Ovary (tissue), 9 donors: ENCODE measurements around the gene ERG. TPM values are rescaled to one million over a fixed set of nuclear protein-coding genes. Genes with fewer than 3 reads are reported as not detected.

Source experiments
- DNase-seq, 5 donors: peaks; one replicate each; pipeline ENCODE4 v3.0.0-alpha.2; 2019 to 2020
- H3K27ac ChIP-seq, 2 donors: fragments of 200-600 bp; one replicate each; pipeline versions ENCODE4 v1.5.1 to v1.8.0; 2019 to 2022
- H3K27me3 ChIP-seq: fragments of 200-600 bp; one replicate; pipeline ENCODE4 v1.8.0; 2022
- H3K36me3 ChIP-seq: fragments of 200-600 bp; sonication (generic); one replicate; pipeline ENCODE4 v1.5.1; 2019
- H3K4me1 ChIP-seq: one replicate; pipeline ENCODE4 v1.8.1; 2013; ENCODE audit warnings: mild to moderate bottlenecking, moderate library complexity; ENCODE audit not compliant: insufficient read depth
- H3K4me3 ChIP-seq: fragments of 200-600 bp; sonication (generic); one replicate; pipeline ENCODE4 v1.5.1; 2017
- H3K9me3 ChIP-seq, 2 donors: fragments of 200-600 bp in 1 of 2; sonication (generic) in 1 of 2; one replicate each; pipeline versions ENCODE4 v1.5.1 to v1.8.1; 2013 to 2019; ENCODE audit warnings: mild to moderate bottlenecking in 1 of 2, moderate library complexity in 1 of 2
- EP300 ChIP-seq: sonication (generic); formaldehyde crosslinking; IDR thresholded peaks from one replicate; pipeline ENCODE4 v1.6.1; 2017; ENCODE audit warnings: antibody characterized with exemption
- POLR2A ChIP-seq: fragments of 450-650 bp; IDR thresholded peaks from one replicate; pipeline ENCODE4 v1.6.1; 2017; ENCODE audit warnings: antibody characterized with exemption, mild to moderate bottlenecking, moderate library complexity
- WGBS, 3 donors: extraction: QIAGEN DNeasy Blood & Tissue Kit in 1 of 3; methylation state at CpG; one replicate each; pipeline versions ENCODE4 v1.1.5 to v1.1.7; 2013 to 2017; 5-methylcytosine and 5-hydroxymethylcytosine counted together
- intact Hi-C, 4 donors: fragments of 100-400 bp; cut with DNase I; formaldehyde crosslinking; loops; one replicate each; pipeline versions ENCODE4 v1.11.0 to v1.15.1; 2022 to 2023
- polyA plus RNA-seq, 2 donors: library from polyadenylated mRNA; stranded (reverse); fragments of 200-250 nt in 1 of 2; fragments of 350-450 nt in 1 of 2; fragmentation: Illumina TruSeq in 1 of 2; extraction: RNeasy Lipid Tissue Mini Kit (QIAGEN cat#74804) in 1 of 2; gene quantifications; one replicate each; pipeline ENCODE4 v1.2.3, GENCODE V29; 2013 to 2014
- total RNA-seq, 7 donors: library from RNA; depleted of rRNA in 2 of 7; stranded (reverse); fragments of >200 nt in 2 of 7; fragmentation: NEBNext Ultra II Directional in 3 of 7; extraction: Animal tissue kit (Norgen Biotek cat#: 25700) in 3 of 7; gene quantifications; one replicate each; pipeline versions ENCODE4 v1.1.0 to v1.2.4, GENCODE V29; 2016 to 2023
- TF ChIP-seq, protein P1 (sequence below), 3 donors: fragments of 450-650 bp in 2 of 3; fragments of 200-600 bp in 1 of 3; IDR thresholded peaks; one replicate each; pipeline versions ENCODE4 v1.5.1 to v1.8.0; 2016 to 2022; ENCODE audit warnings: antibody characterized with exemption in 3 of 3, mild to moderate bottlenecking in 1 of 3
- donor health status: DM: no; HTN: no; CAD: no; lungs with moderate emphysema.
- donor health status: DM: no; HTN: no; CAD: no.
- donor health status: Bipolar disorder and iron deficiency.
- donor health status: DM: yes; HTN: yes; CAD: no.
- donor health status: DM: no; HTN: no; CAD: no.
- donor health status: DM: yes; HTN: yes; CAD: no.

The ERG gene
- total and polyA plus RNA-seq, 9 donors: 3.8 to 23.1 (median 9.5) TPM

DNA sequence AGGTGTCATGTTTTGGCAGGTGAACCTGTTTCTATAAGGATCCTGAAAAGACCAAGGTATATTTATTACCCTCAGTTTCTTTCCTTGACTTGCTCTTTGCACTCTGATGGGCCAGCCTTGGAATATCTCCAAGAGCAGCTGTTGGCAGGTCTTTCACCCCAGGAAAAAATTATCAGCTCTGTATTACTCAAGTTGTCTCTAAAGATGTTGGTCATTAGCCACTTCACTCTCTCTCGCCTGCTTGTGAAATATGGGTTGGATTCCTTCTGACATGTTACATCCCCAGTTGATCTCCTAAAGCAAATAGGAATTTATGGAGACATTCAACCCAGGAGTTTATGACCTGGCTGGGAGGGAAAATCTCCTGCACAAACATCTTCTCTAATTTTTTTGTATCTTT, 155.5 kb downstream of the ERG start:
- Histone ChIP-seq H3K36me3 (no peaks in the 10 kb centered on the region), H3K9me3 (no peaks in the 10 kb centered on the region), H3K27me3 (no peaks in the 10 kb centered on the region), H3K4me3 (no peak overlapping the region), H3K4me1 (no peaks in the 10 kb centered on the region), H3K27ac (no peak overlapping the region)
- TF ChIP-seq EP300: no peak
- no peak for TF ChIP-seq POLR2A
- TF ChIP-seq, protein P1, sequence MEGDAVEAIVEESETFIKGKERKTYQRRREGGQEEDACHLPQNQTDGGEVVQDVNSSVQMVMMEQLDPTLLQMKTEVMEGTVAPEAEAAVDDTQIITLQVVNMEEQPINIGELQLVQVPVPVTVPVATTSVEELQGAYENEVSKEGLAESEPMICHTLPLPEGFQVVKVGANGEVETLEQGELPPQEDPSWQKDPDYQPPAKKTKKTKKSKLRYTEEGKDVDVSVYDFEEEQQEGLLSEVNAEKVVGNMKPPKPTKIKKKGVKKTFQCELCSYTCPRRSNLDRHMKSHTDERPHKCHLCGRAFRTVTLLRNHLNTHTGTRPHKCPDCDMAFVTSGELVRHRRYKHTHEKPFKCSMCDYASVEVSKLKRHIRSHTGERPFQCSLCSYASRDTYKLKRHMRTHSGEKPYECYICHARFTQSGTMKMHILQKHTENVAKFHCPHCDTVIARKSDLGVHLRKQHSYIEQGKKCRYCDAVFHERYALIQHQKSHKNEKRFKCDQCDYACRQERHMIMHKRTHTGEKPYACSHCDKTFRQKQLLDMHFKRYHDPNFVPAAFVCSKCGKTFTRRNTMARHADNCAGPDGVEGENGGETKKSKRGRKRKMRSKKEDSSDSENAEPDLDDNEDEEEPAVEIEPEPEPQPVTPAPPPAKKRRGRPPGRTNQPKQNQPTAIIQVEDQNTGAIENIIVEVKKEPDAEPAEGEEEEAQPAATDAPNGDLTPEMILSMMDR (IDR thresholded peaks at IDR 0.05): no peak
- no peak for DNase-seq
- WGBS, 3 donors: 83 to 92% (median 91%) methylated on average over 1 of the region's 1 CpG
- intact Hi-C loops: no loop called here

DNA sequence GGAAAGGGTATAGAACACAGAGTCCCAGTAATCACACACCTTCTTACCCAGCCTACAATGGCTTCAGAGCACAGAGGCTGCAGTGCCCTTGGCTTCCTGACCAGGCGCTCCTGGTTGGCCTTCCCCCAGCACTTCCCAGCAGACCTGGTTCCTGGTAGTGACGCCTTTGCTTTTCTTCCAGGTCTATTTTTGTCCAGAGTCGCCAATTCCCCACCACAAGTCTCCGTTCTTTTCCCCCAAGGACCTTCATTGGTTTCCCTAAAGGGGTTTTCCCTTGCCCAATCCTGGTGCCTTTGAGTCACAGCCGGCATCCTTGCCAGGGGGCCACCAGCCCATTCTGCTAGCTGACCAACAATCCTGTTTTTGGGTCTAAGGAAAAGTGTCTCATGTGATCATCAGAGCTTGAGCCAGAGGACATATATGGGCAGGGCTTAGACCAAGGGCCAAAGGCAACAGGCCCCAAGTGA, 156.7 kb downstream of the ERG start:
- no peak for DNase-seq
- Histone ChIP-seq H3K4me3 (no peak overlapping the region), H3K27ac (no peak overlapping the region), H3K27me3 (no peaks in the 10 kb centered on the region), H3K36me3 (no peaks in the 10 kb centered on the region), H3K4me1 (no peaks in the 10 kb centered on the region), H3K9me3 (no peaks in the 10 kb centered on the region)
- intact Hi-C loops: no loop called here
- WGBS, 3 donors: 90 to 92% (median 90%) methylated on average over 5 of the region's 5 CpGs
- TF ChIP-seq EP300 (no peak), POLR2A (no peak)
- TF ChIP-seq, protein P1 (IDR thresholded peaks at IDR 0.05): no peak

DNA sequence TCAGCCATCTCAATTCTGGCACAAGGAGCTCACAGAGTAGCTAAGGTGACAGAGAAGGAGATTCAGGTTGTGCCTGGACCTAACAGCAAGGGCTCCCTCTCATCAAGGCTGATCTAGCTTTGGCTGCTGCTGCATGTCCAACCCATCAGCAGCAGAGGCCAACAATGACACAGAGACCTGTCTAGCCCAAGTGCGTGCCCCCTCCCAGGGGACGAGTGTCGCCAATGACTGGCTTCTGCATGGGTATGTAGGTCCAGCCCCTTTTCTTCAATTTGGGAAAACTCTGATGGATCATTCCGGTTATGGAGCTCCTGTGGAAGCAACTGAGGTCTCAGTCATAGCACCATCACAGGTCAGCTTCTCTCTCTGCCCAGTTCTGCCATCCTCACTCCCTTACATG, 158.1 kb downstream of the ERG start:
- no peak for DNase-seq

DNA sequence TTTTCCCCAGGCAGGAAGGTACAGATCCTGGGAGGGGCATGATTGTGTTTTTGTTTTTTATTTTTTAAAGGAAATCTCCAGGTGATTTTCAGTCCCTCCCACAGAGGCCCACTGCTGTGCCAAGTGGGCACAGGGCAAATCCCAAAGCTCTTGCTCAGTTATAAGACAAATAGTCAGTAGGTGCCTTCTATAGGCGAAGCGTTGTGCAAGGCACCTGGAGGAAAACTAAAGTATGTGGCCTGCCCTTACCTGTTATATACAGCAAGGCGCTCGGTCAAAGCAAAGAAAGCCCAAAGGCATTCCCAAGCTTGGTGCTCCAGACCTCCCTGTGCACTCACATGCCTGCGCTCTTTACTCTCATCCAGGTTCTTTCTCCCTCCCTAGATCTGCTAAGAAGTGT, 160.5 kb downstream of the ERG start:
- intact Hi-C loops: no loop called here
- Histone ChIP-seq H3K36me3 (no peaks in the 10 kb centered on the region), H3K27ac (no peak overlapping the region), H3K4me3 (no peak overlapping the region), H3K4me1 (no peaks in the 10 kb centered on the region), H3K27me3 (no peaks in the 10 kb centered on the region), H3K9me3 (no peaks in the 10 kb centered on the region)
- WGBS, 3 donors: 96 to 98% (median 97%) methylated on average over 5 of the region's 5 CpGs
- DNase-seq: no peak
- TF ChIP-seq POLR2A: no peak
- TF ChIP-seq, protein P1 (IDR thresholded peaks at IDR 0.05): no peak

More for the DNA sequence above, 158.1 kb downstream of the ERG start:
- Histone ChIP-seq H3K4me3 (no peak overlapping the region), H3K9me3 (no peaks in the 10 kb centered on the region), H3K27me3 (no peaks in the 10 kb centered on the region), H3K27ac (no peak overlapping the region), H3K4me1 (no peaks in the 10 kb centered on the region), H3K36me3 (no peaks in the 10 kb centered on the region)
- WGBS, 3 donors: 90 to 95% (median 91%) methylated on average over 4 of the region's 4 CpGs
- intact Hi-C loops: no loop called here
- no peak for TF ChIP-seq EP300
- no peak for TF ChIP-seq POLR2A
- TF ChIP-seq, protein P1 (IDR thresholded peaks at IDR 0.05): no peak

DNA sequence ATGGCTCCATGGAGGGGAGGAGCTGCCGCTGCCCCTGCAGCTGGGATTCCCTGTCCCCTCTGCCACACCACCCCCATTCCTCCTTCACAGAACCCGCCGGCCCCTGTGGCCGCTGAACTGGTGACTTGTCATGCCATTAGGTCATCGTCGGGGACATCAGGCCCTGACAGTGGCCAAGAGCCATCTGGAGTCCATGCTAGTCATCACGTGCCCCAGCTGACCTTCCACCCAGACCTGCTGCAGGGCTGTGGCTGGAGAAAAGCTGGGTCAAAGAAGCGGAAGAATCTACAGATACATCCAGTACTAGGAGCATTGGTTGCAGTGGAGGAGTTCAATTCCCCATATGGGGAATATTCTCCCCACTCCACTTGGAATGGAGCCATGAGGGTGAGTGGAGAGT, 163.4 kb downstream of the ERG start:
- Histone ChIP-seq H3K27ac (no peak overlapping the region), H3K27me3 (no peaks in the 10 kb centered on the region), H3K4me3 (no peak overlapping the region), H3K36me3 (no peaks in the 10 kb centered on the region), H3K9me3 (no peaks in the 10 kb centered on the region), H3K4me1 (no peaks in the 10 kb centered on the region)
- no peak for DNase-seq
- intact Hi-C loops: no loop called here
- TF ChIP-seq POLR2A (no peak), EP300 (no peak)
- TF ChIP-seq, protein P1 (IDR thresholded peaks at IDR 0.05): no peak
- WGBS, 3 donors: 89 to 90% (median 89%) methylated on average over 8 of the region's 8 CpGs
